ENCODE data around the gene TPD52L1. TPM values are rescaled to one million over a fixed set of nuclear protein-coding genes. Genes with fewer than 3 reads are reported as not detected.

The TPD52L1 gene
- total and polyA plus RNA-seq, 9 donors, result 31.9 to 71.0 (median 41.7) TPM

GRCh38 chr6:125304970-125305660 lies 151.5 kb downstream of the TPD52L1 start:
- Histone ChIP-seq H3K27me3 (ENCODE audit: control insufficient read depth, insufficient read depth, low read length) (peaks cover 2% of the 10 kb centered on the region), H3K9me3 (replicated peaks; ENCODE audit: control insufficient read depth, low read depth, low read length) (peaks cover 4% of the 10 kb centered on the region), H3K4me1 (ENCODE audit: control insufficient read depth, insufficient read depth, low read length) (peaks cover 4% of the 10 kb centered on the region), H3K4me3 (ENCODE audit: low read length) (no peak overlapping the region), H3K27ac (ENCODE audit: low read length) (no peak overlapping the region), H3K36me3 (ENCODE audit: control insufficient read depth, insufficient read depth, low read length) (peaks cover under 1% of the 10 kb centered on the region)
- DNase-seq, result no peak
- 83% methylated on average over 1 of the region's 3 CpGs for WGBS (ENCODE audit: insufficient coverage)

- 100% methylated on average over 1 of the region's 3 CpGs for WGBS (ENCODE audit: insufficient coverage)
- DNase-seq, result no peak
- H3K4me3 ChIP-seq (ENCODE audit: low read length), result no peak overlapping the region
Measured at GRCh38 chr6:125306756-125307149, 153.2 kb downstream of the TPD52L1 start.

GRCh38 chr6:125307150-125307838 lies 153.7 kb downstream of the TPD52L1 start:
- WGBS (ENCODE audit: insufficient coverage), result 80% methylated on average over 1 of the region's 6 CpGs
- H3K4me3 ChIP-seq (ENCODE audit: low read length), result no peak overlapping the region
- no peak overlapping the region for H3K27ac ChIP-seq (ENCODE audit: low read length)
- H3K36me3 ChIP-seq (ENCODE audit: control insufficient read depth, insufficient read depth, low read length), result no peaks in the 10 kb centered on the region
- peaks cover 2% of the 10 kb centered on the region for H3K27me3 ChIP-seq (ENCODE audit: control insufficient read depth, insufficient read depth, low read length)
- no peaks in the 10 kb centered on the region for H3K4me1 ChIP-seq (ENCODE audit: control insufficient read depth, insufficient read depth, low read length)
- DNase-seq, result no peak
- H3K9me3 ChIP-seq (replicated peaks; ENCODE audit: control insufficient read depth, low read depth, low read length), result peaks cover 4% of the 10 kb centered on the region

More at GRCh38 chr6:125306756-125307149, 153.2 kb downstream of the TPD52L1 start:
- Histone ChIP-seq H3K27ac (ENCODE audit: low read length) (no peak overlapping the region), H3K27me3 (ENCODE audit: control insufficient read depth, insufficient read depth, low read length) (peaks cover 2% of the 10 kb centered on the region), H3K36me3 (ENCODE audit: control insufficient read depth, insufficient read depth, low read length) (no peaks in the 10 kb centered on the region), H3K9me3 (replicated peaks; ENCODE audit: control insufficient read depth, low read depth, low read length) (peaks cover 4% of the 10 kb centered on the region), H3K4me1 (ENCODE audit: control insufficient read depth, insufficient read depth, low read length) (no peaks in the 10 kb centered on the region)

- Histone ChIP-seq H3K9me3 (replicated peaks; ENCODE audit: control insufficient read depth, low read depth, low read length) (peaks cover 4% of the 10 kb centered on the region), H3K36me3 (ENCODE audit: control insufficient read depth, insufficient read depth, low read length) (no peaks in the 10 kb centered on the region), H3K27me3 (ENCODE audit: control insufficient read depth, insufficient read depth, low read length) (peaks cover 2% of the 10 kb centered on the region), H3K4me1 (ENCODE audit: control insufficient read depth, insufficient read depth, low read length) (no peaks in the 10 kb centered on the region), H3K27ac (ENCODE audit: low read length) (no peak overlapping the region), H3K4me3 (ENCODE audit: low read length) (no peak overlapping the region)
- WGBS (ENCODE audit: insufficient coverage), result 13% methylated on average over 2 of the region's 6 CpGs
- no peak for DNase-seq
Measured at GRCh38 chr6:125307964-125308615, 154.5 kb downstream of the TPD52L1 start.

- Histone ChIP-seq H3K4me1 (ENCODE audit: control insufficient read depth, insufficient read depth, low read length) (no peaks in the 10 kb centered on the region), H3K9me3 (replicated peaks; ENCODE audit: control insufficient read depth, low read depth, low read length) (no peaks in the 10 kb centered on the region), H3K27ac (ENCODE audit: low read length) (no peak overlapping the region), H3K36me3 (ENCODE audit: control insufficient read depth, insufficient read depth, low read length) (no peaks in the 10 kb centered on the region), H3K27me3 (ENCODE audit: control insufficient read depth, insufficient read depth, low read length) (peaks cover 2% of the 10 kb centered on the region), H3K4me3 (ENCODE audit: low read length) (no peak overlapping the region)
- peak; percentile 80 for DNase-seq
- WGBS (ENCODE audit: insufficient coverage), result no CpG with 5 or more reads among the region's 7 CpGs
Measured at GRCh38 chr6:125310994-125311649, 157.5 kb downstream of the TPD52L1 start.

- no CpG with 5 or more reads among the region's 2 CpGs for WGBS (ENCODE audit: insufficient coverage)
- peaks cover 2% of the 10 kb centered on the region for H3K27me3 ChIP-seq (ENCODE audit: control insufficient read depth, insufficient read depth, low read length)
- no peaks in the 10 kb centered on the region for H3K9me3 ChIP-seq (replicated peaks; ENCODE audit: control insufficient read depth, low read depth, low read length)
- no peaks in the 10 kb centered on the region for H3K36me3 ChIP-seq (ENCODE audit: control insufficient read depth, insufficient read depth, low read length)
- H3K27ac ChIP-seq (ENCODE audit: low read length), result no peak overlapping the region
- H3K4me1 ChIP-seq (ENCODE audit: control insufficient read depth, insufficient read depth, low read length), result no peaks in the 10 kb centered on the region
- DNase-seq, result no peak
- H3K4me3 ChIP-seq (ENCODE audit: low read length), result no peak overlapping the region
Measured at GRCh38 chr6:125312478-125312877, 158.9 kb downstream of the TPD52L1 start.

GRCh38 chr6:125312950-125313349 lies 159.4 kb downstream of the TPD52L1 start:
- H3K27me3 ChIP-seq (ENCODE audit: control insufficient read depth, insufficient read depth, low read length), result peaks cover 2% of the 10 kb centered on the region
- H3K4me3 ChIP-seq (ENCODE audit: low read length), result no peak overlapping the region
- WGBS (ENCODE audit: insufficient coverage), result no CpG with 5 or more reads among the region's 4 CpGs
- H3K36me3 ChIP-seq (ENCODE audit: control insufficient read depth, insufficient read depth, low read length), result no peaks in the 10 kb centered on the region
- no peak for DNase-seq
- no peaks in the 10 kb centered on the region for H3K4me1 ChIP-seq (ENCODE audit: control insufficient read depth, insufficient read depth, low read length)
- H3K27ac ChIP-seq (ENCODE audit: low read length), result no peak overlapping the region
- no peaks in the 10 kb centered on the region for H3K9me3 ChIP-seq (replicated peaks; ENCODE audit: control insufficient read depth, low read depth, low read length)

Other genes starting within 250 kb of the TPD52L1 start
- 43.3 TPM for gene RNF217, start 191.3 kb upstream of the TPD52L1 start, total RNA-seq
- 10 to 100 TPM; 28.6 to 54.9 (median 35.3) TPM for gene RNF217, start 191.3 kb upstream of the TPD52L1 start, polyA plus RNA-seq (ENCODE audit: insufficient read depth in 1 of 8, insufficient read length in 8 of 8, low replicate concordance in 1 of 8)
- 50.2 TPM for gene HDDC2, start 148.2 kb downstream of the TPD52L1 start, total RNA-seq
- gene HDDC2, start 148.2 kb downstream of the TPD52L1 start, polyA plus RNA-seq (ENCODE audit: insufficient read depth in 1 of 8, insufficient read length in 8 of 8, low replicate concordance in 1 of 8), result 10 to 100 TPM; 57.1 to 72.5 (median 61.8) TPM